B cell (primary cell): ENCODE data around the gene METTL27. TPM values are rescaled to one million over a fixed set of nuclear protein-coding genes. Genes with fewer than 3 reads are reported as not detected.

ENCODE experiments used
- ATAC-seq: fragments of 200-7000 bp; cut with Tn5 transposase; one replicate; pipeline ENCODE4 v1.10.0; 2021; ENCODE audit warnings: low read depth, mild to moderate bottlenecking, moderate number of reproducible peaks, moderate library complexity
- CTCF ChIA-PET: fragments of 350-600 bp; sonication (Branson Sonifier 250); formaldehyde crosslinking; loops from one replicate; lab custom pipeline; 2021; ENCODE audit warnings: antibody characterized with exemption, inconsistent platforms; lab: Charles Lee
- POLR2A ChIA-PET: fragments of 350-600 bp; sonication (Branson Sonifier 250); formaldehyde crosslinking; loops from one replicate; lab custom pipeline; 2021; ENCODE audit warnings: antibody characterized with exemption; lab: Charles Lee
- DNase-seq: peaks from one replicate; pipeline ENCODE4 v3.0.0; 2013
- H2AFZ ChIP-seq: 2 replicates; pipeline ENCODE4 v1.6.1; 2012; ENCODE audit warnings: mild to moderate bottlenecking, low read depth, low read length; ENCODE audit not compliant: insufficient read depth, poor library complexity, severe bottlenecking
- H3K27ac ChIP-seq, 2 donors: 1 replicate in 1 of 2; 2 replicates in 1 of 2; pipeline ENCODE4 v1.5.1; 2012 to 2013; ENCODE audit warnings: low read length in 2 of 2, mild to moderate bottlenecking in 2 of 2, moderate library complexity in 1 of 2
- H3K27me3 ChIP-seq, 4 experiments: fragments of 200-600 bp in 1 of 4; sonication (generic) in 1 of 4; replicated peaks in 1 of 4; 1 replicate in 2 of 4; 2 replicates in 2 of 4; pipeline versions ENCODE4 v1.6.1 to v1.7.0; 2013 to 2016; ENCODE audit warnings: low read length in 3 of 4, mild to moderate bottlenecking in 2 of 4, mixed read lengths in 1 of 4, moderate library complexity in 1 of 4; ENCODE audit not compliant: insufficient read depth in 4 of 4, control insufficient read depth in 3 of 4; ENCODE audit errors: control extremely low read depth in 1 of 4
- H3K36me3 ChIP-seq, 2 experiments: replicated peaks in 1 of 2; 1 replicate in 1 of 2; 2 replicates in 1 of 2; pipeline versions ENCODE4 v1.6.1 to v1.7.1; 2013; ENCODE audit warnings: low read length in 1 of 2; ENCODE audit not compliant: insufficient read depth in 2 of 2, control insufficient read depth in 1 of 2; ENCODE audit errors: control extremely low read depth in 1 of 2, extremely low read depth in 1 of 2
- H3K4me1 ChIP-seq, 2 donors: fragments of 200-600 bp in 1 of 2; sonication (generic) in 1 of 2; 1 replicate in 1 of 2; 2 replicates in 1 of 2; pipeline versions ENCODE4 v1.5.1 to v1.6.1; 2013 to 2017; ENCODE audit warnings: low read length in 2 of 2; ENCODE audit not compliant: control insufficient read depth in 2 of 2, insufficient read depth in 2 of 2
- H3K4me2 ChIP-seq: replicated peaks from 2 replicates; pipeline ENCODE3; 2012; ENCODE audit warnings: mild to moderate bottlenecking, low read depth, low read length; ENCODE audit not compliant: poor library complexity, severe bottlenecking
- H3K4me3 ChIP-seq, 5 experiments: fragments of 200-600 bp in 1 of 5; sonication (generic) in 1 of 5; 1 replicate in 3 of 5; 2 replicates in 2 of 5; pipeline versions ENCODE4 v1.5.1 to v1.7.0; 2011 to 2016; ENCODE audit warnings: low read length in 4 of 5, mild to moderate bottlenecking in 4 of 5, low read depth in 2 of 5, control low read depth in 1 of 5, moderate library complexity in 1 of 5; ENCODE audit not compliant: insufficient read depth in 1 of 5; ENCODE audit errors: control extremely low read depth in 1 of 5, extremely low read depth in 1 of 5
- H3K79me2 ChIP-seq: fragments of 200-600 bp; sonication (generic); one replicate; pipeline ENCODE4 v1.6.0; 2016; ENCODE audit warnings: low read length; ENCODE audit not compliant: control insufficient read depth, insufficient read depth
- H3K9ac ChIP-seq: fragments of 200-600 bp; sonication (generic); 2 replicates; pipeline ENCODE4 v1.6.1; 2017; ENCODE audit warnings: mild to moderate bottlenecking, low read length, moderate library complexity
- H3K9me3 ChIP-seq, 3 donors: one replicate each; pipeline versions ENCODE4 v1.6.1 to v1.7.1; 2013; ENCODE audit warnings: low read length in 2 of 3; ENCODE audit not compliant: control insufficient read depth in 2 of 3, insufficient read depth in 1 of 3; ENCODE audit errors: control extremely low read depth in 1 of 3
- H4K20me1 ChIP-seq: 2 replicates; pipeline ENCODE4 v1.6.0; 2012; ENCODE audit warnings: mild to moderate bottlenecking, low read length; ENCODE audit not compliant: insufficient read depth, control insufficient read depth, poor library complexity, severe bottlenecking
- H3K27ac Mint-ChIP-seq: one replicate; pipeline ENCODE4 v1.8.0; 2021; ENCODE audit warnings: mixed read lengths
- H3K27me3 Mint-ChIP-seq: one replicate; pipeline ENCODE4 v1.8.0; 2021; ENCODE audit warnings: mixed read lengths
- H3K4me1 Mint-ChIP-seq: one replicate; pipeline ENCODE4 v1.8.0; 2021; ENCODE audit warnings: mixed read lengths
- H3K4me3 Mint-ChIP-seq: one replicate; pipeline ENCODE4 v1.8.0; 2021; ENCODE audit warnings: mixed read lengths
- H3K9me3 Mint-ChIP-seq: one replicate; pipeline ENCODE4 v1.8.0; 2022; ENCODE audit warnings: mixed read lengths; ENCODE audit not compliant: insufficient read depth
- EZH2 ChIP-seq: IDR thresholded peaks from 2 replicates; pipeline ENCODE4 v1.6.1; 2012; ENCODE audit warnings: borderline replicate concordance, low read depth, mild to moderate bottlenecking, moderate library complexity, low read length; ENCODE audit not compliant: insufficient read depth, poor library complexity, severe bottlenecking
- WGBS: methylation state at CpG from one replicate; pipeline ENCODE4 v1.1.5; 2013; ENCODE audit warnings: missing lambda C conversion rate; ENCODE audit not compliant: insufficient coverage; 5-methylcytosine and 5-hydroxymethylcytosine counted together
- intact Hi-C: fragments of 100-400 bp; cut with micrococcal nuclease; formaldehyde crosslinking; loops from one replicate; pipeline ENCODE4 v1.10.0; 2022
- polyA plus RNA-seq: library from polyadenylated mRNA; depleted of rRNA; stranded (reverse); fragments of >200 nt; gene quantifications from 2 replicates; pipeline ENCODE4 v1.2.3, GENCODE V29; 2012
- total RNA-seq, 2 donors: library from RNA; stranded (reverse); fragments of 120-200 nt in 1 of 2; gene quantifications; 1 replicate in 1 of 2; 2 replicates in 1 of 2; pipeline versions ENCODE4 v1.2.3 to v1.2.4, GENCODE V29; 2013 to 2022
- TF ChIP-seq, protein P1 (sequence below): fragments of 200-600 bp; IDR thresholded peaks from one replicate; pipeline ENCODE4 v1.8.0; 2022; ENCODE audit warnings: antibody characterized with exemption, mild to moderate bottlenecking

The METTL27 gene
- total and polyA plus RNA-seq, 2 donors (not counting 1 experiment from before 2014, with no cell fraction given) = 0.37 to 1.5 TPM

DNA sequence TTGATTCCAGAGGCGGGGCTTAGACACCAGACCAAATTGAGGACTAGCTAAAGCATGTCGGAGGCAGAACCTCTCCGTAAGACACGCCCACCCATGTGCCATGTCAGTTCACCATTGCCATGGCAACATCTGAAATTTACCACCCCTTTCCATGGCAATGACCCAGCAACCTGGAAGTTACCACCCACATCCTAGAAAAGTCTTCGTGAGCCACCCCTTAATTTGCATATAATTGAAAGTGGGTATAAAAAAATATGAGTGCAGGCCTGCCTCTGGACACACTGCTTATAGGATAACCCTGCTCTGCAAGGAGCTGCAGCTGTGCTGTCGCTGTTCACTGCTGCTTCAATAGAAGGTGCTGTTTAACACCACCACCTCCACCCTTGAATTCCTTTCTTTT, 46.6 kb upstream of the METTL27 start:
- ATAC-seq (no peak), DNase-seq (no peak)
- ChIA-PET CTCF (no interaction called here), POLR2A (no interaction called here)
- no peaks in the 10 kb centered on the region for H3K4me1 Mint-ChIP-seq
- no peaks in the 10 kb centered on the region for H3K4me1 ChIP-seq
- H3K27me3 ChIP-seq = peaks cover 0 to 17% (median 4%) of the 10 kb centered on the region in 4 experiments
- no peaks in the 10 kb centered on the region for H3K79me2 ChIP-seq
- H3K4me2 ChIP-seq = no peak overlapping the region
- no peaks in the 10 kb centered on the region for H3K36me3 ChIP-seq
- WGBS = no CpG with 5 or more reads among the region's 6 CpGs
- intact Hi-C loops = no loop called here
- H3K27ac Mint-ChIP-seq = no peak overlapping the region
- no peak overlapping the region for H3K27ac ChIP-seq
- no peak overlapping the region for H3K4me3 Mint-ChIP-seq
- no peak overlapping the region for H3K4me3 ChIP-seq
- H3K27me3 Mint-ChIP-seq = peaks cover 39% of the 10 kb centered on the region
- no peaks in the 10 kb centered on the region for H4K20me1 ChIP-seq
- H3K9ac ChIP-seq = no peak overlapping the region
- H3K9me3 Mint-ChIP-seq = no peaks in the 10 kb centered on the region
- H2AFZ ChIP-seq = no peak overlapping the region
- no peak for TF ChIP-seq EZH2
- TF ChIP-seq, protein P1, sequence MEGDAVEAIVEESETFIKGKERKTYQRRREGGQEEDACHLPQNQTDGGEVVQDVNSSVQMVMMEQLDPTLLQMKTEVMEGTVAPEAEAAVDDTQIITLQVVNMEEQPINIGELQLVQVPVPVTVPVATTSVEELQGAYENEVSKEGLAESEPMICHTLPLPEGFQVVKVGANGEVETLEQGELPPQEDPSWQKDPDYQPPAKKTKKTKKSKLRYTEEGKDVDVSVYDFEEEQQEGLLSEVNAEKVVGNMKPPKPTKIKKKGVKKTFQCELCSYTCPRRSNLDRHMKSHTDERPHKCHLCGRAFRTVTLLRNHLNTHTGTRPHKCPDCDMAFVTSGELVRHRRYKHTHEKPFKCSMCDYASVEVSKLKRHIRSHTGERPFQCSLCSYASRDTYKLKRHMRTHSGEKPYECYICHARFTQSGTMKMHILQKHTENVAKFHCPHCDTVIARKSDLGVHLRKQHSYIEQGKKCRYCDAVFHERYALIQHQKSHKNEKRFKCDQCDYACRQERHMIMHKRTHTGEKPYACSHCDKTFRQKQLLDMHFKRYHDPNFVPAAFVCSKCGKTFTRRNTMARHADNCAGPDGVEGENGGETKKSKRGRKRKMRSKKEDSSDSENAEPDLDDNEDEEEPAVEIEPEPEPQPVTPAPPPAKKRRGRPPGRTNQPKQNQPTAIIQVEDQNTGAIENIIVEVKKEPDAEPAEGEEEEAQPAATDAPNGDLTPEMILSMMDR = no peak
- H3K9me3 ChIP-seq = no peaks in the 10 kb centered on the region

GRCh38 chr7:73887762-73888161, 45.4 kb upstream of the METTL27 start:
- H3K27me3 Mint-ChIP-seq = peaks cover 37% of the 10 kb centered on the region

More at GRCh38 chr7:73887762-73888161, 45.4 kb upstream of the METTL27 start:
- no peak overlapping the region for H3K4me2 ChIP-seq
- no peaks in the 10 kb centered on the region for H3K79me2 ChIP-seq
- no peaks in the 10 kb centered on the region for H3K36me3 ChIP-seq
- no peaks in the 10 kb centered on the region for H3K4me1 Mint-ChIP-seq
- TF ChIP-seq, protein P1 = no peak
- no peak for TF ChIP-seq EZH2
- intact Hi-C loops = no loop called here
- CTCF ChIA-PET = no interaction called here
- ATAC-seq = no peak
- no peak for DNase-seq
- POLR2A ChIA-PET = no interaction called here
- no peak overlapping the region for H3K9ac ChIP-seq
- peaks cover 0 to 18% (median 4%) of the 10 kb centered on the region in 4 experiments for H3K27me3 ChIP-seq
- no peaks in the 10 kb centered on the region for H4K20me1 ChIP-seq
- no peak overlapping the region for H2AFZ ChIP-seq
- no peaks in the 10 kb centered on the region for H3K4me1 ChIP-seq
- no peak overlapping the region for H3K27ac Mint-ChIP-seq
- no peak overlapping the region for H3K27ac ChIP-seq
- WGBS = 96% methylated on average over 5 of the region's 5 CpGs
- H3K9me3 ChIP-seq = no peaks in the 10 kb centered on the region
- no peak overlapping the region for H3K4me3 Mint-ChIP-seq
- H3K4me3 ChIP-seq = no peak overlapping the region
- H3K9me3 Mint-ChIP-seq = no peaks in the 10 kb centered on the region
